GM18868 (cell line): ENCODE measurements around the gene TBC1D2B.
A peak's percentile ranks its signal among the peaks of the same experiment; 100 is the strongest.

Source experiments
- ATAC-seq: cut with Tn5 transposase; IDR thresholded peaks from one replicate; pipeline ENCODE4 v1.9.1; 2021; ENCODE audit warnings: mild to moderate bottlenecking, moderate library complexity; ENCODE audit not compliant: unreplicated experiment

TBC1D2B gene

DNA sequence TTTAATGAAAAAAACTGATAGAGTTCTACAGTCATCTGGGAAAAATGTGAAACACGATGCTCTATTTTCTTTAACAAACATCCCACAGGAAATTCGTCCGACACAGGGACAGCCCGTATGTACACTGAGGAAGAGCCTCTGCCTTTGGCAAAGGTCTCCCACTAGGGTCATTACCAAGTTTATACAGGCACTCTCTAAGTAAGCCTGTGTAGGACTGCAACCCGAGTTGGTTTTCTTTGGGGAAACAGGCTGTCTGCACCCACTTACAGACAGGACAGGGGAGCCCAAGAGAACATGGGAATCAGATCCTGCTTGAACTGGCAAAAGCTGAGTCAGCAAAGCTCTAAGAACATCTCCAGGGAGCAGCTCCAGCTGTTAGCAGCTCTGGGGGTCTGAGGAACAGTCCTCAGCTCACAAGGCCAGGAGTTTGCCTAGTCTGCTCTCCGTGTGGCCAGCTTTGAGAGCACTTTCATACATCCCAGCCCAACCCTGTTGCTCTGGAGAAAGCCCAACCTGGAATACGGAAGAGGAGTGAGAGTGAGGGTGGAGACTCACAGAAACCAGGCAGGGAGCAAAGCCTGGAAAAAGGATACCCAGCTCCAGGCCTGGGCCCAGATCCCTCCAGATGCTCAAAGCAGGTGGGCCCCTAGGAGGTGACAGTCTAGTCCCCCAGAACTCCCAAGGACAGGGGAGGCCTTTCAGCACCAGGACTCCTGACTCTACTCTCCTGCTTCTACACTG, 1.9 kb downstream of the TBC1D2B start:
- ATAC-seq: no peak

DNA sequence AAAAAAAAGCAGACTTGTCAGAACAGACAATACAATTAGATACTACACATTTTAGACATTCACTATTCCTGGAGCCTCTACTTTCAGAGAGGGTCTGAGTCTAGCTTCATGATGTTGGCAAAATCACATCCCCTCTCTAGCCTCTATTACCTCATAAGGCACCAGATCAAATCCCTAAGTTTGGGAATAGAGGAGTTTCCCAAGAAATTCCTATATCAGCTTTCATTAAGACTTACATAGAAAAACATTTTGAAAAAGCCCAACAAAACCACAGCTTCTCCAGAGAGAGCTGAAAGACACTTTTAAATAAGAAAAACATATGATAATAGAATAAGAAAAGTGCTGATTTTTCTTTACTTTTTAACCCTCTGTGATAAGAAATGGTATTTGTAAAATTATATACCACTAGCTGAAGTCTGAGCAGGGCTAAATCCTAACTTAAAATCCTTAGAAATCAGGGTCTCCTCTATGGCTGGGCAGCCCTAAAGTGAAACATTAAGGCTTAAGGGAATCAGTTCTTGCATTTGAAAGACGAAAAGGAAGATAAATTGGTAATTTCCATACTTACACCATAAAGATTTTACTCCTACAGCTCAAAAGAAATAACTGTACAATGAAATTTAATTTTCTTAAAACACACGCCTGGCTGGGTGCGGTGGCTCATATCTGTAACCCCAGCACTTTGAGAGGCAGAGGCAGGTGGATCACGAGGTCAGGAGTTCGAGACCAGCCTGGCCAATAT, 4.3 kb downstream of the TBC1D2B start:
- ATAC-seq: no peak

DNA sequence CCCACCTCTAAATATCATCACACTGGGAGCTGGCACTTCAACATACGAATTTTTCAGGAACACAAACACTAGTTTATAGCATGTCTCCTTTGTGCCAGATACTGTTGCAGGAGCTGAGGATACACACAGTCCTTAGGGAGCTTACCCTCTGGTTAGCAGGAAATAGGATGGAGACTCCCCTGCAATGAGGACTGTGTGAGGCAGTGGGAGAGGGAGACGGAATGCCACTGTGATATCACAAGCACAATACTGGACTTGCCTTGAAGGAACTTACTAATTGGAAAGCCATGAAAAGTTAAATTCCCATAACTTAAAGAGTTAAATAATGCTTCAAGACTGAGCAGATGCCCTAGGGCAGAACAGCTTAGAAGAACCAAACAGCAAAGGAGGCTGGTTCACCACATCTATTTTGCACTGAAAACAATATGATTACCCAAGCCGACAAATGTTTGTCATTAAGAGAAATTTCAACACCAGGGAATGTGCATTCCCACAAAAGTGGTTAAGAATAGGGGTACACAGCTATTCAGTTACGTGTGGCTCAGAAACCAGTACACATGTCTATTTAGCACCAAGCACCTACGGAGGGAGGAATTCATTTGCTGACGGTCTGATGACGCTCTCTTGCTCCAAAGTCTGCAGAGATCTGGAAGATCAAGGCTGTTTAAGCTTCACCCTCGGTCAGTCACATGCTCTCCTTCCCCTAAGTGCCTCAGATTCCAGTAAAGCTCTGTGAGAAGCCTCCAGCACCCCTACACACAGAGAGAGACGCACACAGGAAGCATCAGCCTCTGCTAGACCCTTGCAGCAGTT, 5.2 kb downstream of the TBC1D2B start:
- ATAC-seq: no peak

DNA sequence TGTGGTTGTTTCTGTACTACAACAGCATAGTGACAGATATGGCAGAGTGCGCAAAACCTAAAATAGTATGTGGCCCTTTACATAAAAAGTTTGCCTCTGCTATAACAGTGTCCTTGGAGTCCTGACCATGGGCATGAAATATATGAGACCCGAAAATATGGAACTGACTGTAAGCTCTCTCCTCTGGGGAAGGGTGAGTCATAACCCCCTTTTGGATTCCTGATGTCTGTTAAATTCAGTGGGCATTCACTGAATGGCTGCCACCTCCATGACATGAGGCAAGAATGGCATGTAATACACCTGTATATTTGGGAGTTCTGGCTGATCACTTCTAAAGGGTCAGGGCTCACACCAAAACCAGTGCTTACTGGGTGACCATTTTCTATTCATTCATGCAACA, 6.1 kb downstream of the TBC1D2B start:
- ATAC-seq: no peak

DNA sequence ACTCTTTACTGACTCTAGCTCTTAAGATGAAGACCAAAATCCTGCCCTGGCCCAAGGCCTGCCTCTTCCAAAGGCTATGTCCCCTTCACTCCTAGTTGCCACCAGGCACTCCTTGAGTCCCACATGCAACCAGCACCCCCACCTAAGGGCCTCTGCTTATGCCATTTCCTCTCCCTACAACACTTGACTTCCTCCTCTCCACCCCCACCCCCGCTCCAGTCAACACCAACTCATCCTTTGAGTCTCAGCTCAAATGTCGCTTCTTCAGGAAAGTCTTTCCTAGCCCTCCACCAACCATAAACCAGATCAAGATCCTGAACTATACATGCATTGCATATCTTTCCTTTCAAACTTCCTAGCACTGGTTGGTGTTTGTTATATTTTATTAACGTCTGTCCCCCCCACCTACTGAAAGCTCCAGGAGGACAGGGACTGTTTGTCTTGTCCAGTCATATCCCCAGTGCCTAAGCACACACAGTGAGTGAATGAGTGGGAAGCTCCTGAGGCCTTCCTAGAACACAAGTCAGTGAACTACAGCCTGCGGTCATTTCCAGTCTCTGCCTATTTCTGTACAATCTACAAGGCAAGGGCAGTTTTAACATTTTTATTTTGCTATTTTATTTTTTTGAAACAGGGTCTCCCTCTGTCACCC, 7.3 kb downstream of the TBC1D2B start:
- ATAC-seq: no peak

DNA sequence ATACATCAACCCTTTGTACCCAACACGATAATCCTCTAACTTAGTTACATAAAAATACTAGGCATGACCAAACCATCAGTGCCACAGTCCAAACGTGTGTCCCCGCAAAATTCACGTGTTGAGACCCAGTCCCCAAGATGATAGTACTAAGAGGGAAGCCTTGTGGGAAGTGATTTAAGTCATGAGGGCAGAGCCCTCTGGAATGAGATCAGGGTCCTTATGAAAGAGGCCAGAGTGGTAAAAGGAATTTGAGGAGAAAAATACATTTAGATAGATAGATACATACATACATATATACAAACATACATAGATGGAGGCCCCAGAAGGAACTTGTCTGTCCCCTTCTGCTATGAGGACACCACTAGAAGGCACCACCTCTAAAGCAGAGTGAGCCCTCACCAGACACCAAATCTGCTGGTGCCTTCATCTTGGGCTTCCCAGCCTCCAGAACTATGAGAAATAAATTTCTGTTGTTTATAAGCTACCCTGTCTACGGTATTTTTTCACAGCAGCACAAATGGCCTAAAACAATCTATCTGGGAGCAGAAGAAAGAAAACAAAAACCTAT, 8.0 kb downstream of the TBC1D2B start:
- ATAC-seq: no peak

DNA sequence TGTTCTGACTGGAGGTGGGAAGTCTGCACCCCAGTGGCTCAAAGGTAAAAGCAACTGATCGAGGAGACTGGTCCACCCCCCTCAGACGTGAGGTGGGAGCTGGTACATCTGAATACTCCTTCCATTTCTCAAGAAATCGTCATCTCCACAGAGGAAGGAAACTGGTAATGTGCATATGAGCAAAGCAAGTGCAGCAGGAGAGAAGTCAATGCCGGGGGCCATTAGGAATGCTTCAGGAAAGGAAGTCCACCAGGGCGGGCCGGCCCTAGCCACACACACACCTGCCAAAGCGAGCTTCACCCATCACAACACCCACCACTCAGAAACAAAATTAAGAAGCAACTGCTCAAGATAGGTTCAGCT, 8.5 kb downstream of the TBC1D2B start:
- ATAC-seq: peak; percentile 25

DNA sequence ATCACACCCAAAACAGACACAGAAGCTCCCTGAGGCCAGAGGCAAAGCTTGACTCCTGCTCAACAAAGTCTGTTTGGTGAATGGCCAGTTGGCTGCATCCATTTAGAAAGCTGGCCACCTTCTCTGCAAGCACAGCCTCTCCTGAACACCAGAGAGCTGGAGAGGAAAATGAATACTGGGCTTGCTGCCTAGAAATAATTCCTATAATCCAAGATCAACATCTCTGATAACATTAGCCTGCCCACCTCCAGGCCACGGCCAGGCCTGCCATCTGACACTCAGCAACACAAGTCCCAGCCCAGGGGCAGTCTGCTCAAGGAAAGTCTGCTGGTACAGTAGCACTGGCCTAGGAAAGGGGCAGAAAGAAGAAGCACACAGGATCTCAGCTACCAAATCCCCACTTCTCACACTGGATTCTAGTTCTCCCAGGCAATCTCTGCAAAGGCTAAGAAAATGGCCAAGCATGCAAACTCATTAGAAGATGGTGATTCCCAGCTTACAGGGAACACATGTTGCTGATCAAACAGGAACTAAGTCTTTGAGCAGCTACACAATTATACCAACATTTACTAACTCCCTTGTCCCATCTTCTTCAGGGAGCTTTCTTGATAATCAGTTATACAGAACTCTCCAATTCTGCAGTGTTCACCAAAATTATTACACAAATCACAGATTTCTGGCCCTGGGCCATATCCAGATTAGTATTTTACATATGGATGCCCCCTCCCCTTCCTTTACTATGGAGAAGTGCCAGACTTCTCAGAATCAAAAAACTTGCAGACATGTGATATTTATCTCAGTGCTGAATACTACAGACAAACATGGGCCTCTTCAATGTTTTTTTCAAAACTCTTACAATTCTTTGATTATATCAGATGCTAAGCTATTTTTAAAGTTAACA, 9.9 kb downstream of the TBC1D2B start:
- ATAC-seq: no peak

DNA sequence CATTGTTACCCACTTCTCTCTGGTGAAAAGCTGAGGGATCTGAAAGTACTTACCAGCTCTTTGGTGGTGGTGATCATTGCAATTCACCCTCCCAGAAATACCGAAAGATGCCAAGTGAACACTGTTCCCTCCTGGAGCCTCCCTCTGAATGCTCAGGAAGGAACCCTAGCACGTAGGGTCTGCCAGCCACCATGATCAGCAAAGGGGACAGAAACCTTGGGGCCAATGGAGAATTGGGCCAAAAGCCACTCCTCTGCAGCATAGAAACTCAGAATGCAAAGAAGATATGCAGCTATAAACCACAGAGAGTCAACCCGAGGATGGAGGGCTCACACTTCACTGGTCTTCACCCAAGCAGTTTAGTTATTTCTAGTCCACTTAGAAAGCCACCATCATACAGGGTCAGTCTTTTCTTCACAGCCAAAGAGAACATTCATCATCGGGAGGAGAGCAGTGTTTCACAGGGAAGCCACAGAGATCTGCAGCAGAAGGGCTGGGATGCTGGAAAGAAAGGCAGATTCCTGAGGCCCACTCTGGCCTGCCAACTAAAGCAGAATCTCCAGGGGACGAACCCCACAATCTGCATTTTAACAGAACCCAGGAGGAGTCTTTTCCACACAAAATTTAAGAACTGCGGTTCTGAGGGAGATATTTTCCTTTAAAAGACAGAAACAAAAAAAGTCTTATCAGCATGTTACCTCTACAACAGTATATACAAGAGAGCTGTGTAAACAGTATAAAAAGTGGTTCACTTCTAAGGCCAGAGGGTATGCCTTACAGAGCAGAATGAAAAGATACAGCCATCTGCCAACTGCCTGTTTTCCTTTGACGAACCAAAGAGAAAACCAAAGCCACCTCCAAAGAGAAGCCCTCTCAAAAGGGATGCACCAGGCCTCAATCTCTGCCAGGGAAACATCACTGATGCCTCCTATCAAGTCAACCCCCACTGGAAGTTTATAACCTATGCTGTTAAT, 11.3 kb downstream of the TBC1D2B start:
- peak; percentile 57 for ATAC-seq

DNA sequence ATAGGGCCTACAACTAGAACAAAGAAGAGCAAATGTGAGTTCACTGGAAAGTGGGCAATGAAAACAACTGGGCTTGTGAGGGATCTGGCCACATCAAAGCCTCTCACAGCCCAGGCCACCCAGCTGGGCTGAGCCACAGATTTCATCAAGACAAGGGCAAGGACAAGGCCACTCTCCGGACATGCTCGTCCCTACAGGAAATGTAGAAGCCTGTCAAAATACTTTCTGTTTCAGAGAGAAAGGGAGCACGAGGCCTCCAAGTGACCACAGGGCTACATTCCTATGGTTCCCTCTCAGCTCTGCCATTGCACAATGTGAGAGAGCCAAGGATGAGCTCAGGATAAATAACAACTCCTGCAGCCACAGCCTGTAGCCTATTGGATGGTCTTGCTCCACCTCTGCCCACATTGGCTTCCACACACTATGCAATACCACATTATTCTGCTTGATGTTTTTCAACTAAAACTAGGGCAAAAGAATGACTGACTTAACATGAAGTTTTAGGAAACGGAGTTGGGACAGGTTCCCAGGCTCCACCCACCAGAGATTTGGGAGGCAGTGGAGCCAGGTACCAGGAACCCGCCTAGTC, 12.1 kb downstream of the TBC1D2B start:
- ATAC-seq: no peak

DNA sequence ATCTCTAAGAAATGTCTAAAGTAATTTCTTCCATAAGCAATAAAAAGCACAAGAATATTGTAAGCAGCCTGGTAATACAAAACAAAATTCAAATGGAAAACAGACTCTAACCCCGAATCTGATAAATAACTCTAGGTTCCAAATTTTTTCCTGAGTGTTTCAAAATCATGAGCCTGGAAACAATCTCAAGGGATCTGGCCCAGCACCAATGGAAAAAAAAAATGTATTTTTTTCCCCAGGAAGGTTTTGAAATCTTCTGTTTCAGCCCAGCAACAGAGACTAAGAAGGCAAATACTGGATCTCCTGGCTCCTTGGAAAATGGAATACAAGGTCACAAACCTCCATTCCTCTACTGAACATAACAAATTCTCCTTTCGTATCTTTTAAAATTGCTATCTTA, 13.0 kb downstream of the TBC1D2B start:
- ATAC-seq: no peak

DNA sequence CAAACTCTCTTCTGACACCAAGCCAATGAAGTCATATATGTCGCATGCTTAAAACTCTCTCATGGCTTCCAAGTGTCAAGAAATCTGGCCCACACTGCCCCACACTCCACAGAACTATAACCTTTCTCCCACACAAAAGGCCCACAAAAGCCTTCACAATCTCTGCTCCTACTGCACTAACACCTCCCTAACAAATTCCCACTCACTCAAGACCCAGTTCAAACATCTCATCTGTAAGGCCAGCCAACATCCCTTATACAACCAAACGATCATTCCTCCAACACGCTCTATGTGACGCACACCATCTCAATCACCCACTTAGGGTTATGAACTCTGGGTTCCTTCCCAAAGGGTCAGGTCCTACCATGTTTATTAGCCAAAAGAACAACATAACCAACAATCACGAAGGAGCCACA, 13.5 kb downstream of the TBC1D2B start:
- ATAC-seq: no peak

DNA sequence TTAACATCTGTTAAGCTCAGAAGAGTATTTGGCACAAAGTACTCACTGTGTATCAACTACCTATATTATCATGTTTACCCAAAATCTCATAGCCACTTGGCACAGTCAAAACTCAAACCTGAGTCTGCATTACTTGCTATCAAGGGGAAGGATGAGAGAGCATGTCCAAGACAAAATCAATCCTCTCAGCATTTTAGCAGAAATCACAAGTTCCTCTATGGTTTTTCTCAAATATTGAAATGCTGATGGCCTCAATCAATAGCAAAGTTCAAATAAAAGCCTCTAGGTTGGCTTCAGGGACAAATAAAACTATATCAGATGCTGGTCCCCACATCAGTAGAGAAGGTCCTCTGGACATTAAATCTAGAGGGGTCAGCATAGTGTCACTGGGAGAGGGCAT, 14.3 kb downstream of the TBC1D2B start:
- ATAC-seq: no peak

DNA sequence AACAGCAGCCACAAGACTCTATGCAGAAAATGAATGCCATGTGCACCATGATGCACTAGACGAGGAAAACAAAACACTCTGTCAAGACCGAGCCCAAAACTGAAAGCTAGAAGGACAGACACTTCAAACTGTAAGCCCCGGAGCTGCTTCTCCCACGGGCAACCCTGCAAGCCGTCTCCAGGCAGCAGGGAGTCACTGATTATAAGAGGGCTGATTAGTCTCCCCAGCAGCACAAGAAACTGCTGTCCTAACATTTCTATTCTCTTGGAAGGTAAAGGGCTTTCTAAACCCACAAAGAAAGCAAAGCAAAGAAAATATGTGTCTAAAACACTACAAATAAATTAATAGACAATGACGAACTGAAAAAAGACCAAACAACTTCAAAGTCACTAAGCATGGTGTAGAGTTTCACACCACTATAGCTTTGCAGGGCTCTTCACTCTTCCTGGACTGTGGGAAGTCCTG, 15.5 kb downstream of the TBC1D2B start:
- peak; percentile 50 for ATAC-seq

DNA sequence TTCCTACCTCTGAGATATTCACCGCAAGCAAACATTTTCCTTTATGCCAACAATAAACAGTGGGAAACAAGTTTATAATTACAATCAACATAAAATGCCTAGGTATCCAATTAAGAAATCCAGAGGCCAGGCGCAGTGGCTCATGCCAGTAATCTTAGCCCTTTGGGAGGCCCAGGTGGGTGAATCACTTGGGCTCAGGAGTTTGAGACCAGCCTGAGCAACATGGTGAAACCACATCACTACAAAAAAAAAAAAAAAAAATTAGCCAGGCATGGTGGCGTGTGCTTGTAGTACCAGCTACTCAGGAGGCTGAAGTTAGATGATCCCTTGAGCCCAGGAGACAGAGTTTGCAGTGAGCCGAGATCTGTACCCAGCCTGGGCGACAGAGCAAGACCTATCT, 17.3 kb downstream of the TBC1D2B start:
- ATAC-seq: no peak

DNA sequence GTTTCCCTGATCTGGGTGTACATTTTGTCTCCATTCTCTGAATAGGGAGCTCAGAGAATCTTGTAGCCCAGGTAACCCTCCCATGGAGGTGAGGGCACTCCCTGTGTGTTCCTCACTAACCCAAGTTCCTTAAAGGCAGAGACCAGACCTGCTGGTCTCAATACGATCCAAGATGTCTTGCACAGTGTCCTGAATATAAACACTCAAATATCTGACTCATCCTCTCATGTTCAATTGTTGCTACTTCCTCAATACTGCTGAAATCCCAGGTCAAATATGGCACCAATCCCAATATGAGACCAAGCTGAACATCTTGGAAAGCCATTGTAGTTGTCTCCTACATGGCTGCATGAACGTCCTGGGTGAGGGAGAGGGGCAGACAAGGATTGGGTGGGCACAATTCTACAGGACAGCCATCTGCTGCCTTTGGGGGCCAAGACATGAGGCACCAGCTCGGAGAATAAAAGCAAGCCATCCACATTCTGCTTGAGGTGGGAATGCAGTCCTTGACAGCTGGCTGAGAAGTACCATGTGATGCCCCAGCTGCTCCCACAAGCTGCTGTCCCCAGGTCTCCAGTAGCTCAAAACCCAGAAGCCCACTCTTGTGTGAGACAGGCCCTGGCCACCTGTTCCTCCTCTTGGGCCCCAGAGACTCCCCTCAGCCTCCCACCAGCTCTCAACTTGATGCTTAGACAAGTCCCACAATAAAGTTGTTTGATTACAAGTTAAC, 18.2 kb downstream of the TBC1D2B start:
- ATAC-seq: no peak

DNA sequence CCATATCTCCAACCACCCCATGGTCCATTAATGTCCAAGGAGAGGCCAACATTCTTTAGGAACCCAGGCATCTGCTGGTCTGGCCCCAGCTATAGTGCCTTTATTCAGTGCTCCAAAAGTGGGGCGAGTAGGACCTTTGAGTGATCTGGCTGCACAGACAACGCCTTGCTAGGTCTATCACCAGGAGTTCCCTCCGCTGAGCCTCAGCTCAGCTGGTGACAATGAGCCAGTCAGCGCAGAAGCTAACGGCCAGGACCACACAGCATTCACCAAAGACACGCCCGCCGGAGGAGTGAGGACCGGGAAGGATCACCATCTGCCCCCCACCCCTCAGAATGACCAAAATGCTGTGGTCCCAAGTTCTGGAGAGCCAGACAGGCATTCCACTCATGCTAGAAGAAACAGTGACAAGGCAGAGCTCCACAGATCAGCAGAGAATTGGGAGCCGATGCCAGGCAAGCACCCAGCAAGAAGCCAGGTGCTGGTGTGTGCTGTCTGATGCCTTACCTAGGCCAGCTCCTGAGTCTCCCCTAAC, 19.0 kb downstream of the TBC1D2B start:
- ATAC-seq: no peak
